ENCODE data around the gene PTBP1. TPM values are rescaled to one million over a fixed set of nuclear protein-coding genes. Genes with fewer than 3 reads are reported as not detected.

PTBP1 gene
- total RNA-seq, result 100 to 1,000 TPM; 139 to 167 (median 156) TPM

DNA sequence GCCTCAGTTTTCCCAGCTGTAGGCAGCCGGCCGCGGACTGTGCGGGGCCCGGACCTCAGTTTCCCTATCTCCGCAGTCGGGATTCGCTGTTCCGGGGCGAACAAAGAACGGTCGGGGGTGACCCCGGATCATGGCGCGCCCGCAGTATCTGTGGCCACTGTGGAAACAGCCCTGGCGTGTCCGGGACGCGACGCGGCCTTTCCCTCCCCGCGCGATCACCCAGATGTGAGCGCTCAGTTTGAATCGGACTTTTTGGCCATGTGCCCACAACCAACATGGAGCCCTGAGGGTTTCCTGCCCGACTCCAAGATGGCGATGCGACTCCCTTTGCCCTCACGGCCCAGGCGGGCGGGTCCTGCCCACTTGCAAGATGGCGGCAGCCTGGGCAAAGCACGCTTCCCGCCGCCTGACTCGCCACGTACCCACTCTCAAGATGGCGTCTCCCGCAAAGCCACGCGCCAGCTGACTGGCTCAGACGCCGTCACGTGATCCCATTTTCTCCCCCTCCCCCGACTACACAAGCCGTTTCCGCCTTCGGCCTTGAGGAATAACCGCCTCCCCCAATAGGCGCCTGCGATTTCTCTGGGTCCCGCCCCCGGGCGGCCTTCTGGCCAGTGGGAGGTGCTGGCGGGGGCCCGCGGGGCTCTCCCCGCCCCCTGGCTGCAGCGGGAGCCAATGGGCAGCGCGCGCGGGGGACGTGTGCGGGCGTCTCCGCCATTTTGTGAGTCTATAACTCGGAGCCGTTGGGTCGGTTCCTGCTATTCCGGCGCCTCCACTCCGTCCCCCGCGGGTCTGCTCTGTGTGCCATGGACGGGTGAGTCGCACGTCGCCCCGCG lies at the start of gene PTBP1:
TSS of gene PTBP1 (plus strand) at position 761 of the 836 bp plus-strand sequence. CDS start at position 807, 46 bp downstream.
- DNase-seq, result peak; percentile 100
- TF ChIP-seq CTCF (IDR thresholded peaks at IDR 0.05) (peak in 2 of 6 experiments; percentile 9 to 63), POLR2A (IDR thresholded peaks at IDR 0.05) (peak in 3 of 4 donors; percentile 19 to 89 (median 72))
- WGBS, 2 donors, result 1% methylated on average over 22 of the region's 83 CpGs; no CpG with 5 or more reads in 1 of the 2 donors

GRCh38 chr19:748274-748598 lies 49.0 kb upstream of the PTBP1 start:
- DNase-seq, result no peak
- no peak overlapping the region for H3K27ac ChIP-seq
- no peak for TF ChIP-seq POLR2A (IDR thresholded peaks at IDR 0.05)
- no peak for TF ChIP-seq CTCF (IDR thresholded peaks at IDR 0.05)
- H3K36me3 ChIP-seq, result peaks cover 0 to 23% (median 0%) of the 10 kb centered on the region in 3 donors
- intact Hi-C loops (cut with DNase I), result no loop called here
- WGBS, 2 donors, result 75% methylated on average over 4 of the region's 14 CpGs; no CpG with 5 or more reads in 1 of the 2 donors
- peaks cover 0 to 30% (median 0%) of the 10 kb centered on the region in 4 donors for H3K27me3 ChIP-seq
- H3K4me3 ChIP-seq, result no peak overlapping the region
- H3K4me1 ChIP-seq, result peaks cover 8 to 22% (median 8%) of the 10 kb centered on the region in 3 donors
- H3K9me3 ChIP-seq, result peaks cover 0 to 11% (median 9%) of the 10 kb centered on the region in 3 donors

More for the DNA sequence above, at the start of gene PTBP1:
- Histone ChIP-seq H3K27ac (peak within 1 kb of the TSS; percentile 96 to 100 (median 100)), H3K9me3 (no peaks in the 10 kb centered on the region), H3K27me3 (no peaks in the 10 kb centered on the region), H3K4me3 (peak within 1 kb of the TSS; percentile 84 to 99 (median 96)), H3K36me3 (peaks cover 0 to 27% (median 5%) of the 10 kb centered on the region in 3 donors), H3K4me1 (peaks cover 48 to 65% (median 51%) of the 10 kb centered on the region in 3 donors)
- intact Hi-C loops (cut with DNase I), result no loop called here

DNA sequence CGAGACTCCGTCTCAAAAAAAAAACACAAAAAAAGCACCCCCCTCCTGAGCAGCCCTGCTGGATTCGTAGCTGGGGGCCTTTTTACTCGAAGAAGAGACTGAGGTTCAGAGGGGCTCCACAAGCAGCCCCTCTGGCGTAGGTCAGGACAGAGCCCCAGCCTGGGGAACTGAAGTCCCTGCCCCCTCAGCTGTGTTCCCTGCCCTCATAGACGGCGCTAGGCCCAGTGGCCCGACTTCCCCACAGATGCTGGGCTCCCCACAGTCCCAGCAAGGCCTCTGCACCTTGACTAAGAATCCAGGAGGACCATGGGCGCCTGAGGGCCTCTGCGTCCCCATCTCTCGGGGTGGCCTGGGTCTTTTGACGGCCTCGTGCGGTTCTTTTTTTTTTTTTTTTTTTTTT lies 47.4 kb upstream of the PTBP1 start:
- no peak overlapping the region for H3K27ac ChIP-seq
- H3K27me3 ChIP-seq, result peaks cover 0 to 34% (median 0%) of the 10 kb centered on the region in 4 donors
- H3K36me3 ChIP-seq, result peaks cover 0 to 23% (median 0%) of the 10 kb centered on the region in 3 donors
- TF ChIP-seq POLR2A (IDR thresholded peaks at IDR 0.05), result no peak
- no peak for TF ChIP-seq CTCF (IDR thresholded peaks at IDR 0.05)
- WGBS, 2 donors, result 77 to 88% methylated on average over 10 to 14 of the region's 14 CpGs
- H3K4me3 ChIP-seq, result no peak overlapping the region
- no peak for DNase-seq
- H3K4me1 ChIP-seq, result peaks cover 8 to 22% (median 8%) of the 10 kb centered on the region in 3 donors
- H3K9me3 ChIP-seq, result peaks cover 0 to 11% (median 9%) of the 10 kb centered on the region in 3 donors
- intact Hi-C loops (cut with DNase I), result no loop called here

DNA sequence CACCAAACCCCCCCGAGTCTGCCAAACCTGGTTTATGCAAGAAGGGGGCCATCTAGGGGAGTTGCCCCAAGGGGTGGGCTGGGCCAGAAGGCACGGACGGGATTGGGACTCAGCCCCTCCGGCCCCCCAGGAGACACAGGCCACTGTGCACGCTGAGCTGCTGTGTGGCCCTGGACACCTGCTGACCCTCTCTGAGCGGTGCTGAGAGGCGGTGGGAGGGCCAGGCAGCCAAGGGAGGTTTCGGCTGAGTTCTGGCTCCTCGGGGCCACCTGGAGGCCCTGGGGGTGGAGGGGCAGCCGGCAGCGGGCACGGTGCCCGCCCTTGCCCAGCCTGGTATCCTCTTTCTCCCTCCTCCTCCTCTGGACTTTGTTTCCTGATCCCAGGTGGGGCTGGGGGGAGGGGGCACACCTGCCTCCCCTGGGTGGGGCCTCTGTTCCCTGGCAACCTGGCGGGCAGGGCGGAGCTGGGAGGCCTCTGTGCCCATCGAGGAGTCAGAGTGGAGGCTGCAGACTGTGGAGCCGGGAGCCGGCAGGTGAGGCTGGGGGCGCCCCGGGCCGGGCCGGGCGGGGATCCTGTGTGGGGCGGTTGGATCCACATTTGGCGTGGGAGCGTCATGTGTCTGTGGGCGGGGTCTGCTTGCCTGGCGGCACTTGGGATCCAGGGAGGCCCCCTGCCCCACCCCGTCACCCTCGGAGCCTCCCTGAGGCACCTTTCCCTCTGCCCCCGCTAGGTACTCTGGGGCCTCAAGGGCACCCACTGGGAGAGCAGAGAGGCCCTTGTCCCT lies 46.4 kb upstream of the PTBP1 start, which contains the start of gene MISP:
TSS of gene MISP (plus strand) at position 473 of the 784 bp plus-strand sequence. CDS start 5,835 bp downstream, outside the sequence.
- H3K4me1 ChIP-seq, result peaks cover 8 to 22% (median 8%) of the 10 kb centered on the region in 3 donors
- TF ChIP-seq CTCF (IDR thresholded peaks at IDR 0.05), result no peak
- no peak for TF ChIP-seq POLR2A (IDR thresholded peaks at IDR 0.05)
- H3K4me3 ChIP-seq, result peak within 1 kb of the TSS in 1 of 4 donors; percentile 21
- H3K9me3 ChIP-seq, result peaks cover 0 to 11% (median 9%) of the 10 kb centered on the region in 3 donors
- intact Hi-C loops (cut with DNase I), result no loop called here
- peaks cover 0 to 20% (median 0%) of the 10 kb centered on the region in 3 donors for H3K36me3 ChIP-seq
- peak within 1 kb of the TSS in 2 of 4 donors; percentile 5 to 6 for H3K27ac ChIP-seq
- peaks cover 0 to 34% (median 0%) of the 10 kb centered on the region in 4 donors for H3K27me3 ChIP-seq
- no CpG with 5 or more reads among the region's 31 CpGs for WGBS, 2 donors
- no peak for DNase-seq

Measured in esophagus squamous epithelium (tissue), 5 donors.